Nephron progenitor cell (in vitro differentiated cells): ENCODE data around the gene PDCD1.

Experiments
- DNase-seq: peaks from one replicate; pipeline ENCODE4 v3.0.0; 2021
- H3K27ac Mint-ChIP-seq: 2 replicates; pipeline ENCODE4 v1.8.0; 2021; ENCODE audit warnings: mild to moderate bottlenecking, moderate library complexity, mixed read lengths
- H3K27me3 Mint-ChIP-seq: 2 replicates; pipeline ENCODE4 v1.8.0; 2021; ENCODE audit warnings: mild to moderate bottlenecking, low read depth, mixed read lengths; ENCODE audit not compliant: poor library complexity
- H3K36me3 Mint-ChIP-seq: 2 replicates; pipeline ENCODE4 v1.8.0; 2021; ENCODE audit warnings: low read depth, mixed read lengths
- H3K4me1 Mint-ChIP-seq: 2 replicates; pipeline ENCODE4 v1.8.0; 2021; ENCODE audit warnings: mixed read lengths
- H3K4me3 Mint-ChIP-seq: 2 replicates; pipeline ENCODE4 v1.8.0; 2021; ENCODE audit warnings: mild to moderate bottlenecking, moderate library complexity, mixed read lengths
- H3K9me3 Mint-ChIP-seq: 2 replicates; pipeline ENCODE4 v1.8.0; 2021; ENCODE audit warnings: mild to moderate bottlenecking, moderate library complexity, mixed read lengths
- TF ChIP-seq, protein P1 (sequence below): fragments of 200-600 bp; sonication (generic); IDR thresholded peaks from 2 replicates; pipeline ENCODE4 v1.5.0; 2021; ENCODE audit warnings: antibody characterized with exemption

The PDCD1 gene

DNA sequence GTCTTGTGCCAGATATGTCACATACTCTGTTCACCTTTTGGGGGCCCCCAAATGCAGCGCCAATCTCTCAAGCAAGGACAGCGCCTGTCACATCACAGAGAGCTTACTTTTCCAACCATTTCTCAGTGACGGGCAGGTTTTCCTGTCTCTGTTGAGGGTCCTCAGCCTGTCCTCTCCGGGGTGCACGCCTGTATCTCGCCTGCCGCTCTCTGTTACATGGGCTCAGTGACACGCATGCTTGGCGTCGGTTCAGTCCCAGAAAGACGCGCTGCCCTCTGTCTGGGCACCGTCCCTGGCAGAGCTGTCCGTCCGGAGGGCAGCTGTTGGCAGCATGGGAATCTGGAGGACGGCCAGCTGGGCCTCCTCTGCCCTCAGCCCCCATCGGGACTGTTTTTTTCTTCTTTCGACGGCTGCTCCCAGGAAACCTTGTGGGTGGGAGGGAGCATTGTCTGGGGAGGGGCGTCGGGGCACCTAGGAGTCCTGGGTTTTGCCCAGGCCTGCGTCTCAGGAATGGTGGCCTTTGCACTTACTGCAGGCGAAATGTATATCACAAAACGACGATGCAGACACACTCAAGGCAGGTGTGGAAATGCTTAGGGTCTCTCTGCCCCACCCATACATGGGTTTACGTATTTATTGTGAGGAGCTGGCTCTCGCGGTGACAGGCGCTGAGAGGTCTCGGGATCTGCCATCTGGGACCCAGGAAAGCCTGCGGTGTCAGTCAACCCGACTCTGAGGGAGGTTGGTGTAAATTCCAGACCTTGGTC lies 41.7 kb upstream of the PDCD1 start:
- H3K27ac Mint-ChIP-seq = no peak overlapping the region
- no peak for DNase-seq
- peak overlapping the region; percentile 49 for H3K4me3 Mint-ChIP-seq
- H3K27me3 Mint-ChIP-seq = peaks cover 23% of the 10 kb centered on the region
- TF ChIP-seq, protein P1, sequence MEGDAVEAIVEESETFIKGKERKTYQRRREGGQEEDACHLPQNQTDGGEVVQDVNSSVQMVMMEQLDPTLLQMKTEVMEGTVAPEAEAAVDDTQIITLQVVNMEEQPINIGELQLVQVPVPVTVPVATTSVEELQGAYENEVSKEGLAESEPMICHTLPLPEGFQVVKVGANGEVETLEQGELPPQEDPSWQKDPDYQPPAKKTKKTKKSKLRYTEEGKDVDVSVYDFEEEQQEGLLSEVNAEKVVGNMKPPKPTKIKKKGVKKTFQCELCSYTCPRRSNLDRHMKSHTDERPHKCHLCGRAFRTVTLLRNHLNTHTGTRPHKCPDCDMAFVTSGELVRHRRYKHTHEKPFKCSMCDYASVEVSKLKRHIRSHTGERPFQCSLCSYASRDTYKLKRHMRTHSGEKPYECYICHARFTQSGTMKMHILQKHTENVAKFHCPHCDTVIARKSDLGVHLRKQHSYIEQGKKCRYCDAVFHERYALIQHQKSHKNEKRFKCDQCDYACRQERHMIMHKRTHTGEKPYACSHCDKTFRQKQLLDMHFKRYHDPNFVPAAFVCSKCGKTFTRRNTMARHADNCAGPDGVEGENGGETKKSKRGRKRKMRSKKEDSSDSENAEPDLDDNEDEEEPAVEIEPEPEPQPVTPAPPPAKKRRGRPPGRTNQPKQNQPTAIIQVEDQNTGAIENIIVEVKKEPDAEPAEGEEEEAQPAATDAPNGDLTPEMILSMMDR = no peak
- no peaks in the 10 kb centered on the region for H3K9me3 Mint-ChIP-seq
- H3K4me1 Mint-ChIP-seq = peaks cover 56% of the 10 kb centered on the region
- H3K36me3 Mint-ChIP-seq = no peaks in the 10 kb centered on the region

DNA sequence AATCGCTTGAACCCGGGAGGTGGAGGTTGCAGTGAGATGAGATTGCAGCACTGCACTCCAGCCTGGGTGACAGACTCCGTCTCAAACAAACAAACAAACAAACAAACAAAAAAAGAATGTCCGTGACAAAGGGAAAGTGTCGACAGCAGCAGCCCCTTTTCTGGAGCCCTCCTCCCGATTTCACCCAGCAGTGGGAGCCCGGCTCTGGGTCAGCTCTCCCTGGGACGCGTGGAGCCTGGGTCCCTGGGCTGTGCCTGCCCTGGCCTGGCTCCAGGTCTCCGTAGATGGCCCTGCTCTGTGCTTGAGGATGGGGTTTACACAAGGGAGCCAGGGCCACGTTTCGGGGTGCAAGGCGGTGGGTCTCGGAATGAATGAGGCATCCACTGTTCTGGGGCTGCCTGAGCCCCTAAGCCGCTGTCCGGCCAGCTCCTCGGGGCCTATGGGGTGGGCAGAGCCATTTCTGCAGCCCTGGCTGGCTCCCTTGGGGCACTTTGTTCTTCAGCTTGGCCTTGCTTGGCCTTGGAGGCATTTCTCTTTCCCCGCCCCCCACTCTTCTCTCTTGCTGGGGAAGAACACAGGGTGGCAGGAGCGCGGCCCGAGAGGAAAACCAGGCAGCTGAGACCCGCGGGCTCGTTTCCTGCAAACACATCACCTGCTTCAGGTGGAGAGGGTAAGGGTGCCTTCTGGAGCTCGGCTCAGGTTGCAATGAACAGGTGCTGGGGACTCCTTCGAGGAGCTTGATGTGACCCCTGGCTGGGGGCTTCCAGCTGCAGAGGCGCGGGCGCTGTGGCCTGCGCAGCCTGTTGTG lies 40.0 kb upstream of the PDCD1 start:
- H3K4me3 Mint-ChIP-seq = no peak overlapping the region
- H3K4me1 Mint-ChIP-seq = peaks cover 57% of the 10 kb centered on the region
- no peak overlapping the region for H3K27ac Mint-ChIP-seq
- peaks cover 18% of the 10 kb centered on the region for H3K27me3 Mint-ChIP-seq
- TF ChIP-seq, protein P1 = no peak
- no peaks in the 10 kb centered on the region for H3K36me3 Mint-ChIP-seq
- H3K9me3 Mint-ChIP-seq = no peaks in the 10 kb centered on the region
- DNase-seq = no peak

DNA sequence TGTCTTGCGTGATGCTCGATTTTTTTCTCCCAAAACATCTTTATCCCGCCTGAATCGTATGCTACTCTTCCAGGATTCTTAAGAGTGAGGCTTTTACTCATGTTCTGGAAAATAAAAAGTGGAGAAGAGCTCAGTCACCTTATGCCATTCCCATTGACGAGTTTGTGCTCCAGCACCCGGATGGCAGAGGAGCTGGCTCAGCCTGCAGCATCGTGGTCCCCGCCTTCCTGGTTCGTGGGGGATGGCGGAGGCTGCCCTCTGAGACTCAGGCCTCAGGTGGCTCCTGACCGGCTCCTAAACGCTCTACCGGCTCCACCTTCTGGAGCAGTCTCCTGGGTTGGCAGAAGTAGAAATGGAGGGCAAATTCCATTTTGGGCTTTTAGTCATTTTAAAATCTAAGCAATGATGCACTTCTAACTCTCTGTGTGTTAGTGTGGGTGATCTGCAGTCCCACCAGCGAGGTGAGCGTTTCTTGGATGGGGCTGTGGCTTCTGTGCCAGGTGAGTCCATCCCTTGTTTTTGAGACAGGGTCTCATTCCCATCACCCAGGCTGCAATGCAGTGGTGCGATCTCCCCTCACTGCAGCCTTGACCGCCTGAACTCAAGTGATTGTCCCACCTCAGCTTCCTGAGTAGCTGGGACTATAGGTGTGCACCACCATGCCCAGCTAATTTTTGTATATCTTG lies 38.7 kb upstream of the PDCD1 start:
- DNase-seq = no peak
- H3K36me3 Mint-ChIP-seq = no peaks in the 10 kb centered on the region
- peaks cover 18% of the 10 kb centered on the region for H3K27me3 Mint-ChIP-seq
- no peak overlapping the region for H3K4me3 Mint-ChIP-seq
- no peak overlapping the region for H3K27ac Mint-ChIP-seq
- peaks cover 70% of the 10 kb centered on the region for H3K4me1 Mint-ChIP-seq
- H3K9me3 Mint-ChIP-seq = no peaks in the 10 kb centered on the region
- TF ChIP-seq, protein P1 = no peak

DNA sequence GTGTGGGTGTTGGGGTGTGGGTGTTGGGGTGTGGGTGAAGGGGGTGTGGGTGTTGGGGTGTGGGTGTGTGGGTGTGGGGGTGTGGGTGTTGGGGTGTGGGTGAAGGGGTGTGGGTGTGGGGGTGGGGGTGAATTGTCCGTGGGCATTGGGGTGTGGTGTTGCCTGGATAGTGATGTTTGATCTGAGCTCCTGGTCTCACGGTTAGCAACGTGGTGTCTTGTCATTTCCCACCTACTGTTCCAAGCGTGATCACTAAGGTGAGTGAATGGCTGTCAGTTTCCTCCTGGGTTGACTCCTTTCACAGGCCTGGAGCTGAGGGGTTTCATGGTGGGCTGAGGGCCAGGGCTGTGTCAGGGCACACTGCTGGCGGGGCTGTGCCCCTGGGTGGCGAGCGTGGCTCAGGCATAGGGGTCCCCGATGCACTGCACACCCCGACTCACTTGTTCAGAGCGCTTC lies 38.1 kb upstream of the PDCD1 start:
- Mint-ChIP-seq H3K9me3 (no peaks in the 10 kb centered on the region), H3K4me1 (peaks cover 73% of the 10 kb centered on the region), H3K27me3 (peaks cover 16% of the 10 kb centered on the region), H3K4me3 (no peak overlapping the region), H3K36me3 (no peaks in the 10 kb centered on the region), H3K27ac (no peak overlapping the region)
- DNase-seq = no peak
- TF ChIP-seq, protein P1 = no peak

DNA sequence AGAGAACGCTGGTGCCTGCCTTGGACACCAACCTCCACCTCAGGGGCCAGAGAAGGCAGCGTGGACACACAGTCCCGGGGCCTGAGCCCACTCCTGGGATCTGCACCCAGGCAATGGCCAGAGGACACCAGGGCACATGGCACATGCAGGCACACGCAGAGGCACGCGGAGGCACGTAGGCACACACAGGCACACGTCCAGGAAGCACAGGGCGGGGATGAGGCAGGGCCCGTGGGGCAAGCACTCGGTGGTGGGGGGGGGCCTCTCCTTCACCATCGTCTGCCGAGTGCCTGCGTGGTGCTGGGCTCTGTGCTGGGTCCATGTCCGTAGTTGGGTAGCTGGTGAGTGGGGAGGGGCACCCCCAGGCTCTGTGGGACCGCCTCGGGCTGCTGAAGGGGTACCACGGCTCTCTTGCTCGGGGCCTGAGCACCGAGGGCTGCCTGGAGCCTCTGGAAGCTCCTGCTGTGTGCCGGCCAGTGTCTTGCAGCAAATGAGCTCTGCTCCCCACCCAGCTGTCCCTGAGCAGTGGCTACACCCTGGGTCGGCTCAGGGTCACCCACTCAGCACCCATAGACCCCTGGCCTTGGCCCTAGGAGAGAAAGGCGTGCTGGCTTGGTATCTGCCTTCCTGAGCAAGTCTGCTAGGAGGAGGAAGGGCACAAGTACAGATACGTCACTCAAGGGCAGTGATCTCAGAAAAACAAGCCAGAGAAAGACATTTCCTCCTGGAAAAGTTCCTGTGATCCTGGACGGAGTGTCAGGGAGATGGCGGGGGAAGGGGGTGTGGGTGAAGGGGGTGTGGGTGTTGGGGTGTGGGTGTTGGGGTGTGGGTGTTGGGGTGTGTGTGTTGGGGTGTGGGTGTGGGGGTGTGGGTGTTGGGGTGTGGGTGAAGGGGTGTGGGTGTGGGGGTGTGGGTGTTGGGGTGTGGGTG lies 37.3 kb upstream of the PDCD1 start:
- peak overlapping the region; percentile 91 for H3K27ac Mint-ChIP-seq
- no peak overlapping the region for H3K4me3 Mint-ChIP-seq
- TF ChIP-seq, protein P1 = no peak
- H3K27me3 Mint-ChIP-seq = peaks cover 12% of the 10 kb centered on the region
- no peaks in the 10 kb centered on the region for H3K9me3 Mint-ChIP-seq
- no peaks in the 10 kb centered on the region for H3K36me3 Mint-ChIP-seq
- DNase-seq = no peak
- peaks cover 68% of the 10 kb centered on the region for H3K4me1 Mint-ChIP-seq
